ENCODE results near the gene YPEL1. TPM values are rescaled to one million over a fixed set of nuclear protein-coding genes. Genes with fewer than 3 reads are reported as not detected.

The YPEL1 gene
- total RNA-seq, 1 experiment from 2014 or later = 3.1 TPM

DNA sequence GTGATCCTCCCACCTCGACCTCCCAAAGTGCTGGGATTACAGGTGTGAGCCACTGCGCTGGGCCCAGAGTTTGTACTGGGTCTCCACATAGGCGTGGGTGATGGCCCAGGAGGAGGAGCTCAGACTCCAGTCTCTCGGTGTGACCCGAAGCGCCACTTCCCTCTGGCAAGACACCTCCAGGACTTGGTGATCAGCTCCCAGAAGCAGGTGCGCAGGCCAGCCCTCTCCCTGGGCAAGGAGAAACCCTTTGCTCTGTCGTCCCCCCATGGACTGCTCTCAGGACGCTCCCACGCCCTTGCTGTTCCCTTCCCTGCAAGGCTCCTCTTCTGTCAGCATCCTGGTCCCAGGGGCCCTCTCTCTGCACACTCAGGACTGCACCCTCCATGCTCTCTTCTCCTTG, 5.5 kb upstream of the YPEL1 start:
- Histone ChIP-seq H3K4me1 (ENCODE audit: control insufficient read depth in 1 of 2, insufficient read depth in 2 of 2, low read length in 2 of 2) (peaks cover 0 to 2% of the 10 kb centered on the region in 2 experiments; a peak in 1 of 4 replicates), H3K36me3 (ENCODE audit: control insufficient read depth in 1 of 2, insufficient read depth in 2 of 2, low read length in 2 of 2) (no peaks in the 10 kb centered on the region), H3K27ac (ENCODE audit: low read depth, low read length) (no peak overlapping the region), H3K9me2 (ENCODE audit: insufficient read depth) (no peaks in the 10 kb centered on the region), H3K9ac (ENCODE audit: low read length) (no peak overlapping the region), H2AFZ (ENCODE audit: low read depth, low read length, poor library complexity, severe bottlenecking) (no peak overlapping the region), H3K4me2 (ENCODE audit: low read length) (no peak overlapping the region), H3K4me3 (replicated peaks in 1 of 2; ENCODE audit: low read depth in 1 of 2, low read length in 2 of 2) (no peak overlapping the region), H4K20me1 (ENCODE audit: insufficient read depth) (no peaks in the 10 kb centered on the region), H3K79me2 (ENCODE audit: insufficient read depth, low read length) (no peaks in the 10 kb centered on the region), H3K9me3 (ENCODE audit: control insufficient read depth in 1 of 2, insufficient read depth in 1 of 2, low read depth in 1 of 2, low read length in 2 of 2) (no peaks in the 10 kb centered on the region), H3K27me3 (ENCODE audit: insufficient read depth, low read length) (no peaks in the 10 kb centered on the region)
- no TSS peak for BruUV-seq (replicated peaks)
- POLR2A ChIA-PET = no interaction called here
- TF ChIP-seq RAD21 (IDR thresholded peaks at IDR 0.05; ENCODE audit: low read depth) (no peak), SRF (IDR thresholded peaks at IDR 0.05; ENCODE audit: low read depth) (no peak), POLR2AphosphoS5 (IDR thresholded peaks at IDR 0.05; ENCODE audit: low read depth, low read length) (no peak), JUND (IDR thresholded peaks at IDR 0.05) (no peak), CBX3 (IDR thresholded peaks at IDR 0.05; ENCODE audit: low read depth) (no peak), ZFX (IDR thresholded peaks at IDR 0.05) (no peak), ZNF274 (IDR thresholded peaks at IDR 0.05; ENCODE audit: low read depth, low read length) (no peak)
- TF ChIP-seq, protein P1, sequence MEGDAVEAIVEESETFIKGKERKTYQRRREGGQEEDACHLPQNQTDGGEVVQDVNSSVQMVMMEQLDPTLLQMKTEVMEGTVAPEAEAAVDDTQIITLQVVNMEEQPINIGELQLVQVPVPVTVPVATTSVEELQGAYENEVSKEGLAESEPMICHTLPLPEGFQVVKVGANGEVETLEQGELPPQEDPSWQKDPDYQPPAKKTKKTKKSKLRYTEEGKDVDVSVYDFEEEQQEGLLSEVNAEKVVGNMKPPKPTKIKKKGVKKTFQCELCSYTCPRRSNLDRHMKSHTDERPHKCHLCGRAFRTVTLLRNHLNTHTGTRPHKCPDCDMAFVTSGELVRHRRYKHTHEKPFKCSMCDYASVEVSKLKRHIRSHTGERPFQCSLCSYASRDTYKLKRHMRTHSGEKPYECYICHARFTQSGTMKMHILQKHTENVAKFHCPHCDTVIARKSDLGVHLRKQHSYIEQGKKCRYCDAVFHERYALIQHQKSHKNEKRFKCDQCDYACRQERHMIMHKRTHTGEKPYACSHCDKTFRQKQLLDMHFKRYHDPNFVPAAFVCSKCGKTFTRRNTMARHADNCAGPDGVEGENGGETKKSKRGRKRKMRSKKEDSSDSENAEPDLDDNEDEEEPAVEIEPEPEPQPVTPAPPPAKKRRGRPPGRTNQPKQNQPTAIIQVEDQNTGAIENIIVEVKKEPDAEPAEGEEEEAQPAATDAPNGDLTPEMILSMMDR (IDR thresholded peaks at IDR 0.05 in 2 of 3, conservative IDR thresholded peaks at IDR 0.05 in 1 of 3; ENCODE audit: borderline replicate concordance in 1 of 3, insufficient read depth in 1 of 3, low read depth in 2 of 3, low read length in 2 of 3) = no peak
- TF ChIP-seq, protein P2, sequence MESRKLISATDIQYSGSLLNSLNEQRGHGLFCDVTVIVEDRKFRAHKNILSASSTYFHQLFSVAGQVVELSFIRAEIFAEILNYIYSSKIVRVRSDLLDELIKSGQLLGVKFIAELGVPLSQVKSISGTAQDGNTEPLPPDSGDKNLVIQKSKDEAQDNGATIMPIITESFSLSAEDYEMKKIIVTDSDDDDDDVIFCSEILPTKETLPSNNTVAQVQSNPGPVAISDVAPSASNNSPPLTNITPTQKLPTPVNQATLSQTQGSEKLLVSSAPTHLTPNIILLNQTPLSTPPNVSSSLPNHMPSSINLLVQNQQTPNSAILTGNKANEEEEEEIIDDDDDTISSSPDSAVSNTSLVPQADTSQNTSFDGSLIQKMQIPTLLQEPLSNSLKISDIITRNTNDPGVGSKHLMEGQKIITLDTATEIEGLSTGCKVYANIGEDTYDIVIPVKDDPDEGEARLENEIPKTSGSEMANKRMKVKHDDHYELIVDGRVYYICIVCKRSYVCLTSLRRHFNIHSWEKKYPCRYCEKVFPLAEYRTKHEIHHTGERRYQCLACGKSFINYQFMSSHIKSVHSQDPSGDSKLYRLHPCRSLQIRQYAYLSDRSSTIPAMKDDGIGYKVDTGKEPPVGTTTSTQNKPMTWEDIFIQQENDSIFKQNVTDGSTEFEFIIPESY (IDR thresholded peaks at IDR 0.05; ENCODE audit: extremely low read depth, insufficient replicate concordance, low read length) = no peak
- DNase-seq (ENCODE audit: low read depth, low spot score) (no peak), ATAC-seq (no peak)
- CTCF ChIA-PET = no interaction called here
- RAD21 ChIA-PET (ENCODE audit: low non-redundant PET in 1 of 2, low total read pairs in 2 of 2, uncharacterized antibody in 2 of 2, unreplicated experiment in 2 of 2) = no interaction called here
- intact Hi-C loops (cut with micrococcal nuclease) = no loop called here
